ENCODE measurements around the gene KIAA1210. TPM values are rescaled to one million over a fixed set of nuclear protein-coding genes. Genes with fewer than 3 reads are reported as not detected.

Gene KIAA1210
- total and polyA plus RNA-seq, 2 donors (not counting 1 experiment from before 2014, with no cell fraction given), result not detected

GRCh38 chrX:119094819-119095218 lies 32.8 kb downstream of the KIAA1210 start:
- Histone ChIP-seq H3K9ac (ENCODE audit: insufficient read depth, low read length) (no peak overlapping the region), H4K20me1 (ENCODE audit: control insufficient read depth, extremely low read depth, insufficient read depth, low read length) (no peaks in the 10 kb centered on the region), H3K36me3 (ENCODE audit: control insufficient read depth, insufficient read depth, low read length) (no peaks in the 10 kb centered on the region), H3K4me2 (ENCODE audit: extremely low read depth, insufficient read depth, low read length) (no peak overlapping the region), H2AFZ (ENCODE audit: low read length) (no peak overlapping the region), H3K4me1 (ENCODE audit: control insufficient read depth, extremely low read depth, insufficient read depth, low read length) (no peaks in the 10 kb centered on the region), H3K27ac (ENCODE audit: insufficient read depth, low read length) (no peak overlapping the region), H3K27me3 (ENCODE audit: control insufficient read depth, insufficient read depth, low read length) (no peaks in the 10 kb centered on the region), H3K79me2 (ENCODE audit: control insufficient read depth, insufficient read depth, low read length) (no peaks in the 10 kb centered on the region), H3K4me3 (replicated peaks in 1 of 4; ENCODE audit: control extremely low read depth in 1 of 4, insufficient read depth in 1 of 4, low read depth in 3 of 4, low read length in 4 of 4) (no peak overlapping the region), H3K9me3 (ENCODE audit: control insufficient read depth, insufficient read depth, low read depth, low read length) (no peaks in the 10 kb centered on the region)
- DNase-seq (ENCODE audit: low read depth in 2 of 2), result no peak
- TF ChIP-seq CTCF (conservative IDR thresholded peaks at IDR 0.05 in 1 of 2, IDR thresholded peaks at IDR 0.05 in 1 of 2; ENCODE audit: low read depth in 1 of 2, low read length in 2 of 2) (no peak), EZH2 (IDR thresholded peaks at IDR 0.05; ENCODE audit: low read length, missing control alignments) (no peak)

- Histone ChIP-seq H3K9ac (ENCODE audit: insufficient read depth, low read length) (no peak overlapping the region), H3K4me1 (ENCODE audit: control insufficient read depth, extremely low read depth, insufficient read depth, low read length) (no peaks in the 10 kb centered on the region), H4K20me1 (ENCODE audit: control insufficient read depth, extremely low read depth, insufficient read depth, low read length) (no peaks in the 10 kb centered on the region), H3K36me3 (ENCODE audit: control insufficient read depth, insufficient read depth, low read length) (no peaks in the 10 kb centered on the region), H3K79me2 (ENCODE audit: control insufficient read depth, insufficient read depth, low read length) (no peaks in the 10 kb centered on the region), H2AFZ (ENCODE audit: low read length) (no peak overlapping the region), H3K4me3 (replicated peaks in 1 of 4; ENCODE audit: control extremely low read depth in 1 of 4, insufficient read depth in 1 of 4, low read depth in 3 of 4, low read length in 4 of 4) (no peak overlapping the region), H3K27ac (ENCODE audit: insufficient read depth, low read length) (no peak overlapping the region), H3K4me2 (ENCODE audit: extremely low read depth, insufficient read depth, low read length) (no peak overlapping the region), H3K27me3 (ENCODE audit: control insufficient read depth, insufficient read depth, low read length) (peaks cover 2% of the 10 kb centered on the region), H3K9me3 (ENCODE audit: control insufficient read depth, insufficient read depth, low read depth, low read length) (no peaks in the 10 kb centered on the region)
- peak in 1 of 2 donors; percentile 13 for DNase-seq (ENCODE audit: low read depth in 2 of 2)
- TF ChIP-seq EZH2 (IDR thresholded peaks at IDR 0.05; ENCODE audit: low read length, missing control alignments), result no peak
- no peak for TF ChIP-seq CTCF (conservative IDR thresholded peaks at IDR 0.05 in 1 of 2, IDR thresholded peaks at IDR 0.05 in 1 of 2; ENCODE audit: low read depth in 1 of 2, low read length in 2 of 2)
These were observed 33.4 kb downstream of the KIAA1210 start for GRCh38 chrX:119093991-119094735.

GRCh38 chrX:119090627-119091026 lies 37.0 kb downstream of the KIAA1210 start:
- no peak overlapping the region for H3K27ac ChIP-seq (ENCODE audit: insufficient read depth, low read length)
- H3K9ac ChIP-seq (ENCODE audit: insufficient read depth, low read length), result no peak overlapping the region
- H3K36me3 ChIP-seq (ENCODE audit: control insufficient read depth, insufficient read depth, low read length), result no peaks in the 10 kb centered on the region
- no peak for DNase-seq (ENCODE audit: low read depth in 2 of 2)
- H3K9me3 ChIP-seq (ENCODE audit: control insufficient read depth, insufficient read depth, low read depth, low read length), result no peaks in the 10 kb centered on the region
- H2AFZ ChIP-seq (ENCODE audit: low read length), result no peak overlapping the region
- H4K20me1 ChIP-seq (ENCODE audit: control insufficient read depth, extremely low read depth, insufficient read depth, low read length), result no peaks in the 10 kb centered on the region
- H3K27me3 ChIP-seq (ENCODE audit: control insufficient read depth, insufficient read depth, low read length), result peaks cover 2% of the 10 kb centered on the region
- H3K4me3 ChIP-seq (replicated peaks in 1 of 4; ENCODE audit: control extremely low read depth in 1 of 4, insufficient read depth in 1 of 4, low read depth in 3 of 4, low read length in 4 of 4), result no peak overlapping the region
- no peak for TF ChIP-seq EZH2 (IDR thresholded peaks at IDR 0.05; ENCODE audit: low read length, missing control alignments)
- TF ChIP-seq CTCF (conservative IDR thresholded peaks at IDR 0.05 in 1 of 2, IDR thresholded peaks at IDR 0.05 in 1 of 2; ENCODE audit: low read depth in 1 of 2, low read length in 2 of 2), result no peak
- H3K4me2 ChIP-seq (ENCODE audit: extremely low read depth, insufficient read depth, low read length), result no peak overlapping the region
- no peaks in the 10 kb centered on the region for H3K4me1 ChIP-seq (ENCODE audit: control insufficient read depth, extremely low read depth, insufficient read depth, low read length)
- no peaks in the 10 kb centered on the region for H3K79me2 ChIP-seq (ENCODE audit: control insufficient read depth, insufficient read depth, low read length)

Measured in fibroblast of lung (primary cell).